BE2C (cell line): ENCODE data around the gene ZNF365.
"Not testable (repeated sequence)": the region's sequence is repeated elsewhere in the genome, so short reads cannot be mapped to it uniquely, and the experiment has no call there.

ENCODE experiments used
- DNase-seq: peaks from one replicate; pipeline ENCODE4 v3.0.0-alpha.2; 2020
- H3K27me3 ChIP-seq: fragments of 250-450 bp; sonication (Bioruptor Pico); 2 replicates; pipeline ENCODE4 v1.5.1; 2020; ENCODE audit warnings: mild to moderate bottlenecking
- H3K36me3 ChIP-seq: fragments of 250-450 bp; sonication (Bioruptor Pico); 2 replicates; pipeline ENCODE4 v1.5.1; 2020; ENCODE audit warnings: mild to moderate bottlenecking
- H3K4me1 ChIP-seq: fragments of 250-450 bp; sonication (Bioruptor Pico); 2 replicates; pipeline ENCODE4 v1.5.1; 2020
- H3K4me3 ChIP-seq: 2 replicates; pipeline ENCODE4 v1.5.1; 2011; ENCODE audit warnings: low read depth, low read length
- H3K9me3 ChIP-seq: fragments of 250-450 bp; sonication (Bioruptor Pico); 2 replicates; pipeline ENCODE4 v1.5.1; 2020
- CTCF ChIP-seq: IDR thresholded peaks from 2 replicates; pipeline ENCODE4 v1.5.1; 2012; ENCODE audit warnings: mild to moderate bottlenecking, low read depth, low read length

Gene ZNF365

GRCh38 chr10:62374862-62375710, 917 bp downstream of the ZNF365 start:
- no peaks in the 10 kb centered on the region for H3K4me1 ChIP-seq
- no peaks in the 10 kb centered on the region for H3K9me3 ChIP-seq
- no peaks in the 10 kb centered on the region for H3K36me3 ChIP-seq
- no peak overlapping the region for H3K4me3 ChIP-seq
- H3K27me3 ChIP-seq: peaks cover 25% of the 10 kb centered on the region
- no peak for DNase-seq
- TF ChIP-seq CTCF: no peak

GRCh38 chr10:62376071-62377025, 2.2 kb downstream of the ZNF365 start:
- no peak for DNase-seq
- H3K9me3 ChIP-seq: no peaks in the 10 kb centered on the region
- H3K4me3 ChIP-seq: no peak overlapping the region
- no peaks in the 10 kb centered on the region for H3K36me3 ChIP-seq
- no peaks in the 10 kb centered on the region for H3K4me1 ChIP-seq
- H3K27me3 ChIP-seq: peaks cover 25% of the 10 kb centered on the region
- no peak for TF ChIP-seq CTCF

- TF ChIP-seq CTCF: no peak
- H3K4me1 ChIP-seq: no peaks in the 10 kb centered on the region
- no peaks in the 10 kb centered on the region for H3K36me3 ChIP-seq
- no peak overlapping the region for H3K4me3 ChIP-seq
- peaks cover 25% of the 10 kb centered on the region for H3K27me3 ChIP-seq
- DNase-seq: no peak
- H3K9me3 ChIP-seq: no peaks in the 10 kb centered on the region
Measured at GRCh38 chr10:62377026-62377415, 2.9 kb downstream of the ZNF365 start.

GRCh38 chr10:62377966-62378365, 3.8 kb downstream of the ZNF365 start:
- Histone ChIP-seq H3K9me3 (no peaks in the 10 kb centered on the region), H3K4me3 (no peak overlapping the region), H3K27me3 (peaks cover 23% of the 10 kb centered on the region), H3K4me1 (no peaks in the 10 kb centered on the region), H3K36me3 (no peaks in the 10 kb centered on the region)
- no peak for DNase-seq
- TF ChIP-seq CTCF: no peak

GRCh38 chr10:62378877-62379276, 4.7 kb downstream of the ZNF365 start:
- not testable (repeated sequence) for H3K9me3 ChIP-seq, H3K4me1 ChIP-seq, DNase-seq

GRCh38 chr10:62379394-62379793, 5.2 kb downstream of the ZNF365 start:
- Histone ChIP-seq H3K36me3 (no peaks in the 10 kb centered on the region), H3K9me3 (no peaks in the 10 kb centered on the region), H3K4me1 (no peaks in the 10 kb centered on the region), H3K27me3 (peaks cover 11% of the 10 kb centered on the region), H3K4me3 (no peak overlapping the region)
- no peak for TF ChIP-seq CTCF
- DNase-seq: no peak

More at GRCh38 chr10:62378877-62379276, 4.7 kb downstream of the ZNF365 start:
- not testable (repeated sequence) for H3K36me3 ChIP-seq, H3K4me3 ChIP-seq
- peaks cover 16% of the 10 kb centered on the region for H3K27me3 ChIP-seq
